IMR-90 (cell line): ENCODE measurements around the gene APOC4.

Experiments
- CHD1 ChIP-seq: IDR thresholded peaks from 2 replicates; pipeline ENCODE4 v1.6.1; 2012; ENCODE audit warnings: low read depth, low read length, improper control_type of control experiment
- RAD21 ChIP-seq: IDR thresholded peaks from 2 replicates; pipeline ENCODE4 v1.6.1; 2012; ENCODE audit warnings: low read length, improper control_type of control experiment
- TF ChIP-seq, protein P1 (sequence below): conservative IDR thresholded peaks from 2 replicates; pipeline ENCODE4 v1.5.1; 2012; ENCODE audit warnings: mild to moderate bottlenecking, low read depth, low read length, improper control_type of control experiment

DNA sequence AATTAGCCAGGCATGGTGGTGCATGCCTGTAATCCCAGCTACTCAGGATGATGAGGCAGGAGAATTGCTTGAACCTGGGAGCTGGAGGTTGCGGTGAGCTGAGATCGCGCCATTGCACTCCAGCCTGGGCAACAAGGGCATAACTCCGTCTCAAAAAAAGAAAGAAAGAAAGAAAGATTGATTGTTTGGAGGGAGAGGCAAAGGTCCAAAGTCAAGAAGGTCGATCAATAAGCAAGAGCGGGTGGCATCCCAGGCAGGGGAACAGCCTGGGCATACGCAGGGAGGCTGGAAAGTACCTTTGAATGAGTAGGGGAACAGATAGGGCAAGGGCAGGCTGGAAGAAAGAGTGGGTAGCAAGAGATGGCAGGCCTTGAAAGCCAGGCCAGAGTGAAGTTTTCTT is 11.9 kb upstream of the APOC4 start:
- TF ChIP-seq RAD21 (no peak), CHD1 (no peak)
- TF ChIP-seq, protein P1, sequence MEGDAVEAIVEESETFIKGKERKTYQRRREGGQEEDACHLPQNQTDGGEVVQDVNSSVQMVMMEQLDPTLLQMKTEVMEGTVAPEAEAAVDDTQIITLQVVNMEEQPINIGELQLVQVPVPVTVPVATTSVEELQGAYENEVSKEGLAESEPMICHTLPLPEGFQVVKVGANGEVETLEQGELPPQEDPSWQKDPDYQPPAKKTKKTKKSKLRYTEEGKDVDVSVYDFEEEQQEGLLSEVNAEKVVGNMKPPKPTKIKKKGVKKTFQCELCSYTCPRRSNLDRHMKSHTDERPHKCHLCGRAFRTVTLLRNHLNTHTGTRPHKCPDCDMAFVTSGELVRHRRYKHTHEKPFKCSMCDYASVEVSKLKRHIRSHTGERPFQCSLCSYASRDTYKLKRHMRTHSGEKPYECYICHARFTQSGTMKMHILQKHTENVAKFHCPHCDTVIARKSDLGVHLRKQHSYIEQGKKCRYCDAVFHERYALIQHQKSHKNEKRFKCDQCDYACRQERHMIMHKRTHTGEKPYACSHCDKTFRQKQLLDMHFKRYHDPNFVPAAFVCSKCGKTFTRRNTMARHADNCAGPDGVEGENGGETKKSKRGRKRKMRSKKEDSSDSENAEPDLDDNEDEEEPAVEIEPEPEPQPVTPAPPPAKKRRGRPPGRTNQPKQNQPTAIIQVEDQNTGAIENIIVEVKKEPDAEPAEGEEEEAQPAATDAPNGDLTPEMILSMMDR: no peak
